Activated CD8-positive, alpha-beta memory T cell treated with anti-CD3 and anti-CD28 coated beads, Interleukin-2, amount 50 U/mL, for 48 hours (primary cell): Measurements from ENCODE around the gene RNASEL.
"Not testable (repeated sequence)": the region's sequence is repeated elsewhere in the genome, so short reads cannot be mapped to it uniquely, and the experiment has no call there.

ENCODE experiments used
- DNase-seq: peaks from one replicate; pipeline ENCODE4 v3.0.0-alpha.2; 2020

The RNASEL gene

GRCh38 chr1:182555493-182555892 is 33.6 kb downstream of the RNASEL start:
- no peak for DNase-seq

- no peak for DNase-seq
Observed at GRCh38 chr1:182552527-182552926, 36.5 kb downstream of the RNASEL start.

- DNase-seq = no peak
Observed at GRCh38 chr1:182549811-182550210, 39.2 kb downstream of the RNASEL start.

- DNase-seq = no peak
Observed at GRCh38 chr1:182549346-182549745, 39.7 kb downstream of the RNASEL start.

- no peak for DNase-seq
Observed at GRCh38 chr1:182533896-182534295, 55.2 kb downstream of the RNASEL start.

- DNase-seq = not testable (repeated sequence)
Observed at GRCh38 chr1:182528206-182528605, 60.9 kb downstream of the RNASEL start.

GRCh38 chr1:182527680-182528079 is 61.4 kb downstream of the RNASEL start:
- no peak for DNase-seq

- no peak for DNase-seq
Observed at GRCh38 chr1:182525342-182525741, 63.7 kb downstream of the RNASEL start.
